GM19455 (cell line): Measurements from ENCODE around the gene CAMTA1.

Experiments used
- ATAC-seq: cut with Tn5 transposase; IDR thresholded peaks from one replicate; pipeline ENCODE4 v1.9.1; 2021; ENCODE audit not compliant: unreplicated experiment

Gene CAMTA1

GRCh38 chr1:7513081-7513480 is 727.8 kb downstream of the CAMTA1 start:
- no peak for ATAC-seq

- no peak for ATAC-seq
Observed at GRCh38 chr1:7515175-7515574, 729.9 kb downstream of the CAMTA1 start.

DNA sequence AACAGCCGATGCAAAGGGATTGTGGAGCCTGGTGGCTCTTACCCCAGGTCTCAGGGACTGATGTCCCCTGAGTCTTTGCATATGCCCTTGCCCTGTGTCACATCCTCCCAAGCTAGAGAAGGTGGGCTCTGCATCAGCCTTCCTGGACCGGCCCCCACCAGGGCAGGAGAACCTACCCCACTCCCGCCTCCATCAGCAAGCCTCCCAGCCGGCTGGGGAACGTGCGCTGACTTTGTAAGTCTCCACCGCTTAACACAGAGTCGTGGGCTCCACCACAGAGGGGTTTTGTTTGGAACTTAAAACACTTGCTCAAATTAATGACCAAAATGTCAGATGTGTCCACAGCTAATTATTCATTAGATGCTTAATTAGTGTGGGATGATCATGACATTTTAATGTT is 730.6 kb downstream of the CAMTA1 start:
- ATAC-seq = no peak

GRCh38 chr1:7516341-7516740 is 731.1 kb downstream of the CAMTA1 start:
- no peak for ATAC-seq

DNA sequence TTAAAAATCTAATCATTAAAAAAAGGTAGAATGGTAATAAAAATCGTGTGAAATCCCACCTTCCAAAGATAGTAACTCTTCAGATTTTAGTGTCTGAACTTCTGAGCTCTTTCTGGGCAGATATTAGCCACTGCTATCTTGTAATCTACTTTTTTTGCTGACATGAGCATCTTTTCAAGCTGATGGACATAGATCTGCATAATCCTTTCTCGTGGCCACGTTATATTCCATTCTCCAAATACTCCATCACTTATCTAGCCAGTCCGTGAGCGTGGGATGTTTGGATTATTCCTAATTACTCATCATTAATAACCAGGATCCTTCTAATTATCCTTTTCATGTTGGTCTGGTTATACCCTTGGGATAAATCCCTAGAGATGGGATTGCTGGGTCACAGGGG is 731.7 kb downstream of the CAMTA1 start:
- no peak for ATAC-seq

DNA sequence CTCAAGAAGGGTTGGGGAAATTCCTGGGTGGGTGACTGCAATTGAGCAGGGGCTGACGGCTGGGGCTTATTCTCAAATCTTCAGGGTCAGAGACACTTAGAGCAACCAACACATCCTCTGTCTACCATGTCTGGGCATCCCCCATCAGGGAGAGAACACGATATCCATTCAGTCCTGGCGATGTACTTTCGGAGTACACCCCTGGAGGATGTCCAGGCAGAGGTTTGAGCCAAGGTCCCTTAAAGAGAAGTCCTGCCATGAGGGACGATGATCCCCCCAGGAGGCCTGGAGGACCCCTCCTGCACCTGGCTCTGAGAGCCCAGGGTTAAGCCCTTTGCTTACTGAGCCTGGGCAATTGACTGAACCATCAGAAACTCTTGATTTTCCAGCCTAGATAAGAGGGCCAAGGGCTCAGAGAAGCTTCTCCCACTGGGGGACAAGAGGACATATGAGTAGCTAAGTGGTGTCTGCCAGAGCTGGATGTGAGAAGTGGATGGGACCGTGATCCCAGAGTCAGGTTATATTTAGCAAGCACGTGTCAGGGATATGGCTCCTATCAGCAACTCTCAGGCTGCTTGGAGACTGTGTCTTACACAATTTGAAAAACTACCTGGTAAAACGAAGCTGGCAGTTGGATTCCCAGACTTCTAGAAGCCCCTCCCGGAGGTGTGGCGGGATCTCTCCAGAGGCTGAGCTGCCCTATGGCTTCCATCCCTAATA is 732.5 kb downstream of the CAMTA1 start:
- ATAC-seq = no peak

DNA sequence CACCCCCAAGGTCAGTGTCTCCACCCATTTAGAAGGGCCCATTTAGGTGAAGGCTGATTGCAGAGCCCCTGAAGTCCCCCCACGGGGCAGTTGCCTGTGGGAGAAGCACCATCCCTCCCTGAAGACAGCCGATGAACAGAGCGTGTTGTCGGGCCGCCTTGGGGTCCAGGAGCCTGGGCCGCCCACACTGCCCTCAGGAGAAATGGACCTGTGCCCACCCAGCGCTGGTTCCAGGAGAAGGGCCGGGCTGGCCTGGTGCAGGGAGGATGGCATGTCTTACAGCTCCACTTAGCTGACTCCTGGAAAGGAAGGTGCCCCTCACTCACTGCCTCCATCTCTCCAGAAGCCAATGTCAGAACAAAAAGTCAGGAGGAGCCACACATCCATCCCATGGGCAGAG is 733.2 kb downstream of the CAMTA1 start:
- ATAC-seq = no peak

GRCh38 chr1:7519181-7519860 is 734.1 kb downstream of the CAMTA1 start:
- ATAC-seq = no peak

DNA sequence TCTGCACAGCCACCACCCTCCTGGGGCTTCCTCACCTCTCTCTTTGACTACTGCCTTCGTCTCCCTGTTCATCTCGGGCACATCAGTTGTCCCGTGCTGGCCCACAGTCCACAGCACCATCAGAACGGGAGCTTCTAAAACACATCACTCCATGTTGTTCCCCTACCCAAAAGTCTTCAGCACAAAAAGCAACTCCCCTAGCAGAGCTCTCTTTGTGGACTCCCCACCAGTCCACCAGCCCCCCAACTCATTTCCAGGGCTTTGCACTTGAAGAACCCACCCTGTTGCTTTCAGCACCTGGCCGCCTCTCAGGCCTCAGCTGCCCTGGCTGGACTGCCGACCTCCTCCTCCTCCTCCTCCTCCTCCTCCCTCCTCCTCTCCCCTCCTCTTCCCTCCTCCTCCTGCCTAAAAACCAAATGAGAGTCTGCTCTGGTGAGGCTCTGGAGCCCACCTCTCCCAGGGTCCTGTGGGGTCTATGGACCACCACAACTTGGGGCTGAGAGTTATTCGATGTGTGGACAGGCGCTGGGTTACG is 734.7 kb downstream of the CAMTA1 start:
- ATAC-seq = no peak

- no peak for ATAC-seq
Observed at GRCh38 chr1:7520496-7520895, 735.2 kb downstream of the CAMTA1 start.

DNA sequence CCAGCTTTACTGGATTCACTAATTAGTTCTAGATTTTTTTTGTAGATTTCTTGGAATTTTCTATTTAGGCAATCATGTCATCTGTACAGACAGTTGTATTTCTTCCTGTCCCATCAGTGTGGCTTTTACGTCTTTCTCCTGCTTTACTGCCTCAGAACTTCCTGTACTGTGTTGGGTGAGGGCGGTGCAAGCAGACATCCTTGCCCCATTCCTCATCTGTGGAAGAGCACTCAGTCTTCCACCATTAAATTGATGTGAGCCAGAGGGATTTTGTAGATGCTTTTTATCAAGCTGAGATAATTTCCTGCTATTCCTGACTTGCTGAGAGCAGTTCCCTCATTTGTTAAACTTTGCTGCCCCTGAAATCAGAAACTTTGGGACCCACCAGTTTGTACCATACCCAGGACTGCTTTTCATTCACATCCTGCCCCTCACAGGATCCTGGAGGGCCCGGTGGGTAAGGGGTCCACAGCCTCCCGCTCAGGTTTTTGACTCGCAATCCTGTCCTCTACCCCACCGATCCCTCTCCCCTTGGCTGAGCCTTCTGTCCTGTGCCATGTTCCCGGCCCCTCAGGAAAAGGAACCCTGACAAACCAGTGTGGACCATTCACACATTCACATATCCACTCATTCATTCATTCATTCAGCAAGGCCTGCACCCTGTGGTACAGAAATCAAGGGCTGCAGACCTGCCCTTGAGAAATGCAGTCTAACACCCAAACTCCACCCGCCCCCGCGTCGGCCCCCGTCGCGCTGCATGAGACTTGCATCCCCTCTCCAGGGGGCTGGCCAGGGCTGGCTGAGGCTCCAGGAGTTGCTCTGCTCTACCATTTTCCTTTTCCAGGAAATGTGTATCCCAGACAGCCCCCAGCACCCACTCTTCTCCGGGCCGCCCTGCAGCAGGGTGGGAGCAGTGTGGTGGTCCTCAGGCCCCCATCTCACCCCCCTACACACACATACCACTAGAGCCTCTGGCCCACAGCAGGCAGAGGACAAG is 739.4 kb downstream of the CAMTA1 start:
- no peak for ATAC-seq

DNA sequence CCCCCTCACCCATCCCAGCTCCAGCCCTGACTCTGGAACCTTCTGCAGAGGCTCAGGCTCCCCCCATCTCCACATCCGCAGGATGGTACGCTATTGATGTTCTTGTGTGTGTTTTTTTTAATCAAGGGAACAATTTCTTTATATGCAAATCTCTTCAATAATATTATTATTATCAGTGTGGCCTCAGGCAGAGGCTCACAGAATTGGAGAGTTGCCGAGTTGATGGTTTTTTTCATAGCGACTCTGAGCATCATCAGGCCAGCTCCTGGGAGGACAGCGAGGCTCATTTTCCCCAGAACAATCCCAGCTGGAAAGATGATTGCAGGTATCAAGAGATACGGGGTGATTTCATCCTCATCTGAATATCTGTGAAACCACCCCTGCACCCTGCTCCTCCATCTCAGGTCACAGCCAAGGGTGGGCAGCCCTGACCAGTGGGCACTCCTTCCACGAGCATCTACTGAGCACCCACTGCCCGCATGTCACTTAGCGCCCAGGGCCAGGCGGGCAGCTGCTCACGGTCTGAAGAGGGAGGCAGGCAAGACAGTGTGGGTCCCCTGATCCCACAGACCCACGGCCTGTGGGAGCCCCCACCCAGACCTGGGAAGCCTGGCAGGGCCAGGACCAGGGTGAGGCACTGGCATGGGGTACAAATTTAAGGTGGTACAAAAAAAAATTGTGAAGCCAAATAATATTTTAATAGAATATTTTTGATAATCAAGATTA is 740.2 kb downstream of the CAMTA1 start:
- ATAC-seq = no peak

GRCh38 chr1:7526196-7526866 is 741.1 kb downstream of the CAMTA1 start:
- ATAC-seq = no peak

GRCh38 chr1:7526867-7527732 is 741.8 kb downstream of the CAMTA1 start:
- no peak for ATAC-seq

- no peak for ATAC-seq
Observed at GRCh38 chr1:7527733-7528045, 742.4 kb downstream of the CAMTA1 start.

DNA sequence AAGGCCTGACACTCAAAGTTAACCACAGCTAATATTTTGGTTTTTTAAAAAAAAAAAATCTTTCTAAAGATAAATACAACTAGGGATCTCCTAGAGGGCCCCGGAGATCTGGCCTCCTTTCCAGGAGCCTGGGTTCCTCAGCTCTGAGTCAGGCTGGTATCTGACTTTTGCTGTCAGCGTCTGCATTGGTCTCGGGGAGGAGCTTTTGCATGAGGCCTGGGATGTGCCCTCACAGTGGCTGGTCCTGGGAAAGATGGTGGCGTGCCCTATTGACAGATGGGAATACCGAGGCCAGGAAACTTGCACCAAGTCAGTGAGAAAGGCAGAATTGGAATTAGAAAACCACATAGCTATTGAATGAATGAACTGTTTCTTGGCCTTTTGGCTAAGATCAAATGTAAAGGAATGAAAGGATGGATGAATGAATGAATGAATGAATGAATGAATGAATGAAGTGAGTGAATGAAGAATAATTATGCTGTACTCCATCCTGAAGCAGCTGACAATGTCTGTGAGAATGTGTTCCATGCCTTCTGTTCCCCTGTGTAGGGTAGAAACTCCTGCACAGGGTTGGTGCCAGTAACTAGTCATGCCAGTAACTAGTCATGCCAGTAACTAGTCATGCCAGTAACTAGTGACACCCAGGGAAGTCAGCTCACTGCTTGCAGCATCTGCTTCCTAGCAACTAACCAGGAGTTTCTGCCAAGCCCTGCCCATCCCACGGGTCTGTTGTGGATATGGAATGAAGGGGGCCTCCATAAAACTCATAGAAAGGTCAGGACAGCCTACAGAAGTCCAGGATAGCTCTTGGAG is 743.3 kb downstream of the CAMTA1 start:
- ATAC-seq = no peak

- ATAC-seq = no peak
Observed at GRCh38 chr1:7529917-7530316, 744.7 kb downstream of the CAMTA1 start.

- no peak for ATAC-seq
Observed at GRCh38 chr1:7531562-7532340, 746.5 kb downstream of the CAMTA1 start.
